ENCODE results near the gene TMUB2. TPM values are rescaled to one million over a fixed set of nuclear protein-coding genes. Genes with fewer than 3 reads are reported as not detected.
A peak's percentile ranks its signal among the peaks of the same experiment; 100 is the strongest.

Gene TMUB2
- total and polyA plus RNA-seq, 9 of the 15 experiments (the other 6 are each of a cell fraction or from before 2014, with no cell fraction given) = 4.1 to 29.8 (median 16.3) TPM

DNA sequence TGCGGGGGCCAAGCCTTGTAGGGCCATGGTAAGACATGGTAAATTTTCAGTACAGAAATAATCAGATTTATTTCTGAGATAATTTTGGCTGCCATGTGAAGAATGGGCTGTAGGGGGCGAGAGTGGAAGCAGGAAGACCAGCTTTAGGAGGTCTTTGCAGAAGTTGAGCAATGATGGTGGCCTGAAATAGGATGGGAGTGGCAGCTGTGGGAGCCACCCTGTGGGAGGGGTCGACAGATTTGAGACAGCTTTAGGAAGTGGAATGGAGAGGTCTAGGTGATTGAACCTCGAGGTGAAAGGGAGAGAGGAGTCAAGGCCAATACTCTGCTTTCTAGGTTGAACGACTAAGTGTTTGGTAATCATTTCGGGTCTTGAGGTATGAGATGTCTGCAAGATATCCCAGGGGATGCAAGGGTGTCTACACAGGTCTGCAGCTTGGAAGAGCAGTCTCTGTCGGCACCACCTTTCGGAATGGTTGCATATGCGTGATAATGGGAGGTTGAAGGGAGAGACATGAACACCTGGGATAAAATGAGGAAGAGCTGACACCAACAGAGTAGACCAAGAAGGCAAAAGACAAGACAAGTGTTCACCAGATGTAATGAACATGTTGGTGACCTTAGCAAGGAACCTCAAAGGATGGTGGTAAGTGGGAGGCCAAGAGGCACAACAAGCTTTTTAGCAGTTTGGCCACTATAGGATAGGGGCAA lies 17.1 kb downstream of the TMUB2 start (continued):
- TF ChIP-seq, protein P1, sequence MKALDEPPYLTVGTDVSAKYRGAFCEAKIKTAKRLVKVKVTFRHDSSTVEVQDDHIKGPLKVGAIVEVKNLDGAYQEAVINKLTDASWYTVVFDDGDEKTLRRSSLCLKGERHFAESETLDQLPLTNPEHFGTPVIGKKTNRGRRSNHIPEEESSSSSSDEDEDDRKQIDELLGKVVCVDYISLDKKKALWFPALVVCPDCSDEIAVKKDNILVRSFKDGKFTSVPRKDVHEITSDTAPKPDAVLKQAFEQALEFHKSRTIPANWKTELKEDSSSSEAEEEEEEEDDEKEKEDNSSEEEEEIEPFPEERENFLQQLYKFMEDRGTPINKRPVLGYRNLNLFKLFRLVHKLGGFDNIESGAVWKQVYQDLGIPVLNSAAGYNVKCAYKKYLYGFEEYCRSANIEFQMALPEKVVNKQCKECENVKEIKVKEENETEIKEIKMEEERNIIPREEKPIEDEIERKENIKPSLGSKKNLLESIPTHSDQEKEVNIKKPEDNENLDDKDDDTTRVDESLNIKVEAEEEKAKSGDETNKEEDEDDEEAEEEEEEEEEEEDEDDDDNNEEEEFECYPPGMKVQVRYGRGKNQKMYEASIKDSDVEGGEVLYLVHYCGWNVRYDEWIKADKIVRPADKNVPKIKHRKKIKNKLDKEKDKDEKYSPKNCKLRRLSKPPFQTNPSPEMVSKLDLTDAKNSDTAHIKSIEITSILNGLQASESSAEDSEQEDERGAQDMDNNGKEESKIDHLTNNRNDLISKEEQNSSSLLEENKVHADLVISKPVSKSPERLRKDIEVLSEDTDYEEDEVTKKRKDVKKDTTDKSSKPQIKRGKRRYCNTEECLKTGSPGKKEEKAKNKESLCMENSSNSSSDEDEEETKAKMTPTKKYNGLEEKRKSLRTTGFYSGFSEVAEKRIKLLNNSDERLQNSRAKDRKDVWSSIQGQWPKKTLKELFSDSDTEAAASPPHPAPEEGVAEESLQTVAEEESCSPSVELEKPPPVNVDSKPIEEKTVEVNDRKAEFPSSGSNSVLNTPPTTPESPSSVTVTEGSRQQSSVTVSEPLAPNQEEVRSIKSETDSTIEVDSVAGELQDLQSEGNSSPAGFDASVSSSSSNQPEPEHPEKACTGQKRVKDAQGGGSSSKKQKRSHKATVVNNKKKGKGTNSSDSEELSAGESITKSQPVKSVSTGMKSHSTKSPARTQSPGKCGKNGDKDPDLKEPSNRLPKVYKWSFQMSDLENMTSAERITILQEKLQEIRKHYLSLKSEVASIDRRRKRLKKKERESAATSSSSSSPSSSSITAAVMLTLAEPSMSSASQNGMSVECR (CRISPR knock-in tag; IDR thresholded peaks at IDR 0.05) = 0 out of 2 replicates have a peak, but pooled peaks have one; percentile 28
- TF ChIP-seq, protein P2, sequence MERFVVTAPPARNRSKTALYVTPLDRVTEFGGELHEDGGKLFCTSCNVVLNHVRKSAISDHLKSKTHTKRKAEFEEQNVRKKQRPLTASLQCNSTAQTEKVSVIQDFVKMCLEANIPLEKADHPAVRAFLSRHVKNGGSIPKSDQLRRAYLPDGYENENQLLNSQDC (CRISPR knock-in tag; IDR thresholded peaks at IDR 0.05) = no peak
- TF ChIP-seq ZNF175 (CRISPR knock-in tag; IDR thresholded peaks at IDR 0.05; ENCODE audit: low read depth) (no peak), PCBP1 (IDR thresholded peaks at IDR 0.05; ENCODE audit: low read depth, low read length, poor library complexity, severe bottlenecking) (no peak), GABPB1 (CRISPR knock-in tag; IDR thresholded peaks at IDR 0.05) (0 out of 2 replicates have a peak, but pooled peaks have one; percentile 32), SRSF3 (IDR thresholded peaks at IDR 0.05; ENCODE audit: insufficient read depth, low read length) (no peak), IRF2 (CRISPR knock-in tag; IDR thresholded peaks at IDR 0.05) (no peak), KDM1A (IDR thresholded peaks at IDR 0.05) (no peak), POLR2A (conservative IDR thresholded peaks at IDR 0.05) (no peak), TAF7 (tag; IDR thresholded peaks at IDR 0.05) (no peak), POLR3A (IDR thresholded peaks at IDR 0.05; ENCODE audit: borderline replicate concordance, extremely low read depth, insufficient read depth, insufficient read length) (no peak), SETDB1 (IDR thresholded peaks at IDR 0.05; ENCODE audit: low read length) (no peak), KLF16 (IDR thresholded peaks at IDR 0.05) (0 out of 2 replicates have a peak, but pooled peaks have one; percentile 21), SUPT5H (IDR thresholded peaks at IDR 0.05) (no peak)
- TF ChIP-seq, protein P3, sequence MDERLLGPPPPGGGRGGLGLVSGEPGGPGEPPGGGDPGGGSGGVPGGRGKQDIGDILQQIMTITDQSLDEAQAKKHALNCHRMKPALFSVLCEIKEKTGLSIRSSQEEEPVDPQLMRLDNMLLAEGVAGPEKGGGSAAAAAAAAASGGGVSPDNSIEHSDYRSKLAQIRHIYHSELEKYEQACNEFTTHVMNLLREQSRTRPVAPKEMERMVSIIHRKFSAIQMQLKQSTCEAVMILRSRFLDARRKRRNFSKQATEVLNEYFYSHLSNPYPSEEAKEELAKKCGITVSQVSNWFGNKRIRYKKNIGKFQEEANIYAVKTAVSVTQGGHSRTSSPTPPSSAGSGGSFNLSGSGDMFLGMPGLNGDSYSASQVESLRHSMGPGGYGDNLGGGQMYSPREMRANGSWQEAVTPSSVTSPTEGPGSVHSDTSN (CRISPR knock-in tag; IDR thresholded peaks at IDR 0.05; ENCODE audit: low read depth) = no peak
- TF ChIP-seq, protein P3 (tag; conservative IDR thresholded peaks at IDR 0.05; ENCODE audit: low read depth) = no peak
- TF ChIP-seq, protein P4, sequence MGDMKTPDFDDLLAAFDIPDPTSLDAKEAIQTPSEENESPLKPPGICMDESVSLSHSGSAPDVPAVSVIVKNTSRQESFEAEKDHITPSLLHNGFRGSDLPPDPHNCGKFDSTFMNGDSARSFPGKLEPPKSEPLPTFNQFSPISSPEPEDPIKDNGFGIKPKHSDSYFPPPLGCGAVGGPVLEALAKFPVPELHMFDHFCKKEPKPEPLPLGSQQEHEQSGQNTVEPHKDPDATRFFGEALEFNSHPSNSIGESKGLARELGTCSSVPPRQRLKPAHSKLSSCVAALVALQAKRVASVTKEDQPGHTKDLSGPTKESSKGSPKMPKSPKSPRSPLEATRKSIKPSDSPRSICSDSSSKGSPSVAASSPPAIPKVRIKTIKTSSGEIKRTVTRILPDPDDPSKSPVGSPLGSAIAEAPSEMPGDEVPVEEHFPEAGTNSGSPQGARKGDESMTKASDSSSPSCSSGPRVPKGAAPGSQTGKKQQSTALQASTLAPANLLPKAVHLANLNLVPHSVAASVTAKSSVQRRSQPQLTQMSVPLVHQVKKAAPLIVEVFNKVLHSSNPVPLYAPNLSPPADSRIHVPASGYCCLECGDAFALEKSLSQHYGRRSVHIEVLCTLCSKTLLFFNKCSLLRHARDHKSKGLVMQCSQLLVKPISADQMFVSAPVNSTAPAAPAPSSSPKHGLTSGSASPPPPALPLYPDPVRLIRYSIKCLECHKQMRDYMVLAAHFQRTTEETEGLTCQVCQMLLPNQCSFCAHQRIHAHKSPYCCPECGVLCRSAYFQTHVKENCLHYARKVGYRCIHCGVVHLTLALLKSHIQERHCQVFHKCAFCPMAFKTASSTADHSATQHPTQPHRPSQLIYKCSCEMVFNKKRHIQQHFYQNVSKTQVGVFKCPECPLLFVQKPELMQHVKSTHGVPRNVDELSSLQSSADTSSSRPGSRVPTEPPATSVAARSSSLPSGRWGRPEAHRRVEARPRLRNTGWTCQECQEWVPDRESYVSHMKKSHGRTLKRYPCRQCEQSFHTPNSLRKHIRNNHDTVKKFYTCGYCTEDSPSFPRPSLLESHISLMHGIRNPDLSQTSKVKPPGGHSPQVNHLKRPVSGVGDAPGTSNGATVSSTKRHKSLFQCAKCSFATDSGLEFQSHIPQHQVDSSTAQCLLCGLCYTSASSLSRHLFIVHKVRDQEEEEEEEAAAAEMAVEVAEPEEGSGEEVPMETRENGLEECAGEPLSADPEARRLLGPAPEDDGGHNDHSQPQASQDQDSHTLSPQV (IDR thresholded peaks at IDR 0.05) = no peak

Measured in K562 (cell line).